ENCODE results near the gene DPH7.
"Not testable (repeated sequence)": the region's sequence is repeated elsewhere in the genome, so short reads cannot be mapped to it uniquely, and the experiment has no call there.

The DPH7 gene

DNA sequence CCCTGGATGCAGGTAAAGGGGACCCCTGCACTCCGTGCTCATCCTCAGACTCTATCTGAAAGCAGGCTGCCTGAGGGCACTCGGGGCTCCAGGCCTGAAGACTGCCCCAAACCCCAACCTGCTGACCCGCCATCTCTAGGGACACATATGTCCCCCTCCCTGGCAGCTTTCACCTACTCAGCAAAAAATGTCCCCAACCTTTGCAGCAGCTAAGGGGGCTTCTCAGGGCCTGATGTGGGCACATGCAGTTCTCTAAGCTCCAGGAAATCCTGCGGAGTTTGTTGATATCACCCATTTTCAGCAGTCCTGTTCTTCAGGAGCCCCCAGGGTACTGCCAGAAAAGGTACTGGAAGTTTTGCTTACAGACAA, 2.2 kb upstream of the DPH7 start:
- no peak for DNase-seq (ENCODE audit: low read depth in 2 of 2)

DNA sequence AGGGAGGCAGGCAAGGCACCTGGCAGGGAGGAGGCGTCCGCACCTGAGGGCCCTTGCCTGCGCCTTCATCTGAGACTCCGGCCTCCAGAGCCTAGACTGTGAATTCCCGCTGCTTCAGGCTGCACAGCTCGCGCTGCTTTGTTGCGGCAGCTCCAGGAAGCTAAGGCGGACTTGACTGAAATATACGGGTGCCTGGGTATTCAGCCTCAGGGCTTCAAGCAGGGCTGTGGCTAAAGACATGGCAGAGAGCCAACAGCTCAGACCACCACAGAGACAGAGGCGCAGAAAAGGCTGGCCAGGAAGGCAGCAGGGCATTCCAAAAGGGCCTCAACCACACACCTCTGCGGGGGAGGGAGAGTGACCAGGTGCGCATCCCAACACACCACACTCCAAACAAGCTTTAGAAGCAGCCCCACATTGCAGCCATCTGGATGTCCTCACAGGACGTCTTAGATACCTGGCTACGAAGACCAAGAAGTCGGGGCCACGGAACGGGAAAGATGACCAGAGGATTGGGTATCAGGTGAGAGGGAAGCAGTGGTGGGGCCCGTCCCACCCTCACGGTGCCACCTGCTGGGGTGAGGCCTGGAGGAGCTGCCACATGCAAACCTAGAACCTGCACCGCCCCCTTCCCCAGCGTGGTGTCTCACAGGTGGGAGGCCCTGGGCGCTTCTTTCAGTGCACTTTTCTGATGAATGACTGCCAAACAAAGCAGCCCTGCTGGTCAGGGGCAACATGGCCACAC, 1.7 kb upstream of the DPH7 start:
- DNase-seq (ENCODE audit: low read depth in 2 of 2), result no peak

DNA sequence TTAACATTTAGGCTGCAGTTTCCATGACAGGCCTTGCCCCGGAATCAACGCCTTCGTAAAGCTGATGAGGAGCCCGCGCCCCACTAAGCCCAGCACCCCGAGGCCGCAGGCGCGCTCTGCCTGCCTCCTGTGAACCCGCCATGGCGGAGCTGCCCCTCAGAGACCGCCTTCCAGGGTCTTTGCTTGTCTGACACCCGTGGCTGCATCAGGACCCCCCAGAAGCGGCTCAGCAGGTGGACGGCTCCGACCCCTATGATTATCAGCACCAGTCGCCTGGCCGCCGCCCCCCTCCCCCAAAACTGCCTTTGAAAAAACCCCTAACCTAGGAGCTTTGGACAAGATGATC, 507 bp upstream of the DPH7 start:
- no peak for DNase-seq (ENCODE audit: low read depth in 2 of 2)

DNA sequence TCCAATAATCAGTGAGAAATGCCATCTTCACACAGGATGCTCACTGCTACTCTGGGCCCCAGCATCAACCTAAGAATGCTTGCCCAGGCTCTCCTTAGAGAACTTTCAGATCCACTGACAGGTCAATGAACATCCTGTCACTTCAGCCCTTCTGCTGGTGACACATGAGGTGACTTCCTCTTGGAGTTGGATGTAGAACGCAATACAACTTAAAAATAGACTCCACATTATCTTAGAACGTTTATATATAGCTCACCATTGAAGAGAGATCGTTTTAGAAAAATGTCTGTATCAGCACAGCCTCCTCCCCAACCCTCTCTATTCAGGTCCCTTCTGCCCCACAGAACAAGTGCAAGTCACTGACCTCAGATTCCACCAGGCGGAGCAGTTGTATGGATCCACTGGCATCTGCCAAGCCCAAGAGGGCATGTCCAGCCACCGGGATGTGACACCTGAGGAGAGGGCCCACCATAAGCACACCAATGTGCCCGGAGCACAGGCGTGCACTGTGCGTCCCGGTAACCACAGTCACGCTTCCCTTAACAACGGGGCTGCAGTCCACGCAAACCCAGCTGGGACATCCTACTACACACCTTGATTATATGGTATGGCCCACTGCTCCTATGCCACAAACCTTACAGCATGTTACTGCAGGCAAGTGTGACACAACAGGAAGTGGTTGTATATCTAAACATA, 2.9 kb downstream of the DPH7 start:
- no peak for DNase-seq (ENCODE audit: low read depth in 2 of 2)

DNA sequence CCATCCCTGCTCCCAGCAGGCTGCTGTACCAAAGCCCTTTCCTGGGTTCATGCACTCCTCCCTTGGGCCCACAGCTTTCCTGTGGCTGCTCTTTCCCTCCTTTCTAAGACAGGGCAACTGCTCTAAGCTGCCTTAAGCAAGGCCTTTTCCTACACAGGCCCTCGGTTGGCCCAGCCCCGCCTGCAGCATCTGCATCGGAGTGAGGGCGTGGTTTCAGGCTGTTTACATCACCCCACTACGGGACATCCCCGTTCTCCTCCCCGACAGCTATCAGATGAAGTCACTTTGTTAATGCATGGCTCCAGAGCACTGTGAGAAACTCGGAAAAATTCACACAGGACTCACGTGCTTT, 3.4 kb downstream of the DPH7 start:
- DNase-seq (ENCODE audit: low read depth in 2 of 2), result no peak

DNA sequence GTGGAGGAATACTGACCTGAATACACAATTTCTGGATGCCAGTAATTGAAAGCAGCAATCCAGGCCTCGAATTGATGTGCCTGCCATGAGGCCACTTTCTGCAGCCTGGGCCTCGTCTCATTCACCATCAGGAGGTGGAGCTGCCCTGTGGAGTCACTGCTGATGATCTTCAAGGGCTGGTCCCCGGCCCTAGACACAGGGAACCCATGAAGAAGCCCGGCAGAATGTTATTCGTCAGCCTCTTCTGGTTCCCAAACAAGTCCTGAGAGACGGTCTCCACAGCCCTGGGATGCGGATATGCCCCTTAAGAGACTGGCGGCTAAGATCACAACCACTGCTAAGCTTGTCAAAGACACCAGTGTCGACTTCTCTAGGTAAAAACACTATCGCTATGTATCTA, 4.5 kb downstream of the DPH7 start:
- no peak for DNase-seq (ENCODE audit: low read depth in 2 of 2)

DNA sequence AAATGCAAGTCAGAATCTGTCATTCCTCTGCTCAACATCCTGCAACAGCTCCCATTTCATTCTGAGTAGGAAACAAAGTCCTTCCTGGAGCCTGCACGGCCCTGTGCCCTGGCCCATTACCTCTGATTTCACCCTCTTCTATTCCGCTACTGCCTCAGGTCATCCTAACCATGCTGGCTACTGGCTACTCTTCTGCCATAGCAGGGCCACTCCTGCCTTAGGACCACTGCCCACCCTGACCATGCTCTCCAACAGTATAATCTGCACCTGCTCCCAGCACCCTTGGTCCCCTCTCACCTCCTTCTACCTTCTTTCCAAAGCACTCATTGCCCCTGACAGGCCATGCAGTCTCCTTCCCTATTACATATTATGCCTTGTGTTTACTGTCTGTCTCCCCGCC, 8.2 kb downstream of the DPH7 start:
- DNase-seq (ENCODE audit: low read depth in 2 of 2), result no peak

DNA sequence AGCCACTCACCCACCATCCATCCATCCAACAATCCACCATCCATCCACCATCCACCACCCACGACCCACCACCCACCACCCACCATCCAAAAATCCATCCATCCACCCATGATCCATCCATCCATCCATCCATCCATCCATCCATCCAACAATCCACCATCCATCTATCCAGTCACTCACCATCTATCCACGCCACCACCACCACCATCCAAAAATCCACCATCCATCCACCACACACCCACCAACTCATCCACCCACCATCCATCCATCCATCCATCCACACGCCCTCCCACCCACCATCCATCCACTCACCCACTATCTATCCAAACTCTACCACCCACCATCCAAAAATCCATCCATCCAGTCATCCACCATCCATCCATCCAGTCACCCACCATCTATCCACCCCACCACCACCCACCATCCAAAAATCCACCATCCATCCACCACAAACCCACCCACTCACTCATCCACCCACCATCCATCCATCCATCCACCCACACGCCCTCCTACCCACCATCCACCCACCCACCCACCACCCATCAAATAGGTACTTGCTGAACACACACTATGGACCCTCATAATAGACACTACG, 9.0 kb downstream of the DPH7 start:
- DNase-seq (ENCODE audit: low read depth in 2 of 2), result no peak

DNA sequence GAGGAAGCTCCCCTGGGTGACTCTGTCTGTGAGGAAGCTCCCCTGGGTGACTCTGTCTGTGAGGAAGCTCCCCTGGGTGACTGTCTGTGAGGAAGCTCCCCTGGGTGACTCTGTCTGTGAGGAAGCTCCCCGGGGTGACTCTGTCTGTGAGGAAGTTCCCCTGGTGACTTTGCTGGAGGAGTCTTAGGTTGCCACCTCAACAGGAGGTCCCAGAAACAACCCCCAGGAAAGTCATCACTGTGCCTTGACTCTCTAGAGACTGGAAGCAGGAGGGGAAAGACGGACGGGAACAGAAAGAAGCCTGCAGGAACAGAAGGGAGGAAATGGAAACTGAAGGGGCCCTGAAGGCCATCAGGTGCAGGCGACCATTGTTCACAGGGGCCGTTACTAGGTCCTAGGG, 10.3 kb downstream of the DPH7 start:
- not testable (repeated sequence) for DNase-seq (ENCODE audit: low read depth in 2 of 2)

DNA sequence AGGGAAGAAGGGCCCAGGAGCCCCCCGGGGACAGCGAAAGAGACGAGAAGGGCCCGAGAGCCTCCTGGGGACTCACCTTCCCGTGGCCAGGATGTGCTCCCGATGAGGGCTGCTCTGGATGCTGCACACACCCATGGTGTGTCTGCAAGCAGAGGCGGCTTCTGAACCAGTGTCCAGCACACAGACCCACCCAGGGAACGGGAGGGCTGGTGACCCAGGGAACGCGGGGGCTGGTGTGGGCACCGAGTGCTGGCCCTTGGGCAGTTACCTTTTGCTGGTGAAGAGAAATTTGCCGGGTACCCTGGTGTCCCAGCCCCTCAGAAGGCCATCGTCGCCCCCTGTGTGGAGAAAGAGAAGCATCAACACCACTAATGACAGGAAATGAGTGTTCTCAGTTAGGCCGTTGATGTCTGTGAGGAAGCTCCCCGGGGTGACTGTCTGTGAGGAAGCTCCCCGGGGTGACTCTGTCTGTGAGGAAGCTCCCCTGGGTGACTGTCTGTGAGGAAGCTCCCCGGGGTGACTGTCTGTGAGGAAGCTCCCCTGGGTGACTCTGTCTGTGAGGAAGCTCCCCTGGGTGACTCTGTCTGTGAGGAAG, 13.8 kb downstream of the DPH7 start:
- no peak for DNase-seq (ENCODE audit: low read depth in 2 of 2)

DNA sequence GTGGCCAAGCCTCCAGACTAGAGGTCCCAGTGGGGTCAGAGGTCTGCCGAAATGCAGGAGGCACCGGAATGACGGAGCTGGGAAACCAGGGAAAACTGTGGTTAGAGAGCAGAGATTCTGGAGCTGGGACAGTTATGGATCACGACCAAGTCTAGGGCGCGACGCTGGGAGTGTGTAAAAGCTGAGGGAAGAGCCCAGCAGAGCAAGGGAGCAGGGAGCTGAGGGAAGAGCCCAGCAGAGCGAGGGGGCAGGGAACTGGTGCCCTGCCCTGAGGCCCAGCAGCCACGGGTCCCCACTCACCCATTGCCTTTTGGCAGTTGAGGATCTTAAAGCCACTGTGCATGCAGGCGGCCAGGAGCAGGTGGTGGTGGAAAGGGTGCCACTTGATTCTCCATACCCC, 14.6 kb downstream of the DPH7 start:
- DNase-seq (ENCODE audit: low read depth in 2 of 2), result no peak

DNA sequence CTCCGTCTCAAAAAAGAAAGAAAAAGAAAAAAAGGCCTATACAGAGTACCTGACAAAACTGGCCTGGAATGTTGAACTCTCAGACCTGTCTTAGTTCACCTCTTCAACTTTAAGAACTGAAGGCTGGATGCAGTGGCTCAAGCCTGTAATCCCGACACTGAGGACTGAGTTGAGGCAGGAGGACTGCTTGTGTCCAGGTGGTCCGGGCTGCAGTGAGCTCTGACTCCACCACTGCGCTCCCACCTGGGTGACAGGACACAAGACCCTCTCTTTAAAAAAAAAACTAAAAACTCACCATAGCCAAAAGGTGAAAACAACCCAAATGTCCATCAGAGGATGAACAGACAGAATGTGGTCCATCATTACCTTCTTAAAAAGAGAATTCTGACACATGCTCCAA, 20.6 kb downstream of the DPH7 start:
- DNase-seq (ENCODE audit: low read depth in 2 of 2), result no peak

DNA sequence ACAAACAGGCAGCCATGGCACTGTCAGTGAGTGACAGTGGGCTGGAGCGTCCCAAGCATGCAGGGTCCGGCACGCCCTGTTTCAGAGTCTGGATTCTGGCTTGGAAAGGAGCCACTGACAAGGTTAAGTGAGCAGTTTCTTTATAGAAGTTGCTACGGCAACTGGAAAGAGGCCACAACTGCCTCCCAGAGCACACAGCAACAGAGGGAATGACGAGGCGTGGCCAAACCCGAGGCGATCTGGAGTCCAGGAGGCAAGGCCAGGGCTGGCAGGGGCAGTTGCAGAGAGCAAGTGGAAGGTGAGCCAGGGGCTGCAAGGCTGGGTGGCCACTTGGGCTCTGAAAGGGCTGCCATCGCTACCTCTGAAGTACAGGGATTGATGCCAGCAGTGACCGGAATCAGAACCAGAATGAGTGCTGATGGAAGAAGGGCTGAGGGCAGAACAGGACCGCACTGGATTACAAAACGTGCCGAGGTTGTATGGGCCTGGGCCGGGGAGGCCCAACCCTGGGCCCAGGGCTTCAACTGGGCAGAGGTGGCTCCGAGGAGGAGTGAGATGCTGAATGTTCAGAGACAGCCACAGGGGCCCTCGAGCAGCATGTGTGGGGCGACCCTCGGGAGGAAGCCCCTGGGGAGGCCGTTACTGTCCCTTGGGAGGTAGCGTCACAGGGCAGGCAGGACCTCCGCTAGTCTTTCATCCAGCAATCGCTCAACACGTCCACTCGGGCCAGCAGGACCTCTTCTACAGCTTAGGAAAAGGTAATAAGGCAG, 22.5 kb downstream of the DPH7 start:
- DNase-seq (ENCODE audit: low read depth in 2 of 2), result no peak

DNA sequence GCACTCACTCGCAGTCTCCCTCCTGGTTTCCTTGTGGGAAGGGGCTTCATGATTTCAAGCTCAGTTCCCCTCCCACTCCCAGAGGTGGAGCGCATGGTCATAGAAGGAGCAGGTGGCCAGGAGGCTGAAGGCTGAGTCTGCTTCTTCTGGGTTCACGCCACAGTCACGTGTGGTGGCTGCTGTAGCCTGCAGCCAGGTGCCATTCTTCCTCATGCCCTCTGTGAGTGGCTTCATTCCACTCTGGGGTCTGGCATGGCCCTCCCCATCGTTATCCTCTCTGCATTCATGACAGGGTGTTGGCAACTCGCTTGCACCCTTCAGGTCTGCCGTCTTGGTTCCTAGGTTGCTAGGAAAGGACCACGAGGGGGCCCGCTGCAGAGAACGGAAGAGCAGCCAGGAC, 23.5 kb downstream of the DPH7 start:
- no peak for DNase-seq (ENCODE audit: low read depth in 2 of 2)

DNA sequence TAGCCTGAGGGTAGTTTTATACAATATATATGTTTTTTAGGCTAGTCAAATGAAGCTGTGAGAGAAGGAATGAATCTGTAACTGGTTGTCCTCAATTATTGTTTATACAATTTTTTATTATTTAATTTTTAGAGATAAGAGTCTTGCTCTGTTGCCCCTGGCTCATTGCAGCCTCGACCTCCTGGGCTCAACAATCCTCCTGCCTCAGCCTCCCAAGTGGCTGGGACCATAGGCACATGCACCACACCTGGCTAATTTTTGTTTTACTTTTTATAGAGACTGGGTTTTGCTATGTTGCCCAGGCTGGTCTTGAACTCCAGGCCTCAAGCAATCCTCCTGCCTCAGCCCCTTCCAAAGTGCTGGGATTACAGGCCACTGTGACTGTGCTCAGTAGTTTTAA, 24.4 kb downstream of the DPH7 start:
- no peak for DNase-seq (ENCODE audit: low read depth in 2 of 2)

DNA sequence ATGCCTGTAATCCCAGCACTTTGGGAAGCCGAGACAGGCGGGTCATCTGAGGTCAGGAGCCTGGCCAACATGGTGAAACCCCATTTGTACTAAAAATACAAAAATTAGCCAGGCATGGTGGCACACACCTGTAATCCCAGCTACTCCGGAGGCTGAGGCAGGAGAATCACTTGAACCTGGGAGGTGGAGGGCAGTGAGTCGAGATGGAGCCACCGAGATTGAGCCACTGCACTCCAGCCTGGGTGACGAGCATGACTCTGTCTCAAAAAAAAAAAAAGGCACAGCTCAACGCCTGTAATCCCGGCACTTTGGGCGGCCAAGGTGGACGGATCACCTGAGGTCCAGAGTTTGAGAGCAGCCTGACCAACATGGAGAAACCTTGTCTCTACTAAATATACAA, 25.1 kb downstream of the DPH7 start:
- not testable (repeated sequence) for DNase-seq (ENCODE audit: low read depth in 2 of 2)

DNA sequence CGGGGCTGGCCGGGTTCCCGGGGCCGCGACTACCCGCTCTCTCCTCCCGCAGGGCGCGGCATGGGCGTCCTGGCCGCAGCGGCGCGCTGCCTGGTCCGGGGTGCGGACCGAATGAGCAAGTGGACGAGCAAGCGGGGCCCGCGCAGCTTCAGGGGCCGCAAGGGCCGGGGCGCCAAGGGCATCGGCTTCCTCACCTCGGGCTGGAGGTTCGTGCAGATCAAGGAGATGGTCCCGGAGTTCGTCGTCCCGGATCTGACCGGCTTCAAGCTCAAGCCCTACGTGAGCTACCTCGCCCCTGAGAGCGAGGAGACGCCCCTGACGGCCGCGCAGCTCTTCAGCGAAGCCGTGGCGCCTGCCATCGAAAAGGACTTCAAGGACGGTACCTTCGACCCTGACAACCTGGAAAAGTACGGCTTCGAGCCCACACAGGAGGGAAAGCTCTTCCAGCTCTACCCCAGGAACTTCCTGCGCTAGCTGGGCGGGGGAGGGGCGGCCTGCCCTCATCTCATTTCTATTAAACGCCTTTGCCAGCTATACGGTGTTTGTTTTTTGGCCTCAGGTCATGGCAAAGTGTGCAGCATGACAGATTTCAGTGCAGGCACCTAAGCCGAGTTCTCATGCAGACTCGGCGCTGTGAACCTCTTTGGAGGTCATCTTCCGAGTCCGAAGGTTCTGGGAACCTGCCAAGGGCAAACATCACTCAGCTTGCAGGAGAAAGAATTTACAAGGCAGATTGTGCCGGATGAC, 26.5 kb downstream of the DPH7 start:
- DNase-seq (ENCODE audit: low read depth in 2 of 2), result no peak

DNA sequence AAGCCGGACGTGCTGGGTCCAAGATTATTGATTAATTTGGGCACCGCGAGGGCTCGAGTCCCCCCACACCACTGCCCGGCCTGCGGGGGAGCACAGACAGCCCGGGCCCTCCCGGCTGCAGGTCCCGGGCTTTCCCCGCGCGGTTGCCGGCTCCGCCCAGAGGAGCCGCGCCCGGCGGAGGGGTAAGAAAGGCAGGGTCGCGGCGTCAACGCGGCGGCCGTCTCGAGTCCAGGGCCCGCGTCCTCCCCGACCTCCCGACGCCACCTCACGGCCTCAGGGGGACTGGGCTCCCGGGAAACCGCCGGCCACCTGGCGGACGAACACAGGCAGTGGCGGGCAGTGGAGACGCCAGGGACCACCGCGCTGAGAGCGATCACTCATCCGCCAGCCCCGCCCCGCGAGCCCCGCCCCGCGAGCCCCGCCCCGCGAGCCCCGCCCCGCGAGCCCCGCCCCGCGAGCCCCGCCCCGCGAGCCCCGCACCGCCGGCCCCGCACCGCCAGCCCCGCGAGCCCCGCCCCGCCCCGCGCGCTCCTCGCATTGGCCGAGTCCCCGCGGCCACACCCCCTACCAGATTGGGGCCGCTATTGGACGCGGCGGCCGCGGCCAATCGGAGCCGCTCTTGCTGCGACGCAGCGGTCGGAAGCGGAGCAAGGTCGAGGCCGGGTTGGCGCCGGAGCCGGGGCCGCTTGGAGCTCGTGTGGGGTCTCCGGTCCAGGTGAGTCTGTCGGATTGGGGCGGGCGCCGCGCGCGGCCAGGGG, 27.3 kb downstream of the DPH7 start, which contains the start of gene MRPL41:
MRPL41 (plus strand) TSS at position 616 of the 758 bp plus-strand sequence. CDS start 203 bp downstream, outside the sequence.
- DNase-seq (ENCODE audit: low read depth in 2 of 2), result peak; percentile 60 to 83

DNA sequence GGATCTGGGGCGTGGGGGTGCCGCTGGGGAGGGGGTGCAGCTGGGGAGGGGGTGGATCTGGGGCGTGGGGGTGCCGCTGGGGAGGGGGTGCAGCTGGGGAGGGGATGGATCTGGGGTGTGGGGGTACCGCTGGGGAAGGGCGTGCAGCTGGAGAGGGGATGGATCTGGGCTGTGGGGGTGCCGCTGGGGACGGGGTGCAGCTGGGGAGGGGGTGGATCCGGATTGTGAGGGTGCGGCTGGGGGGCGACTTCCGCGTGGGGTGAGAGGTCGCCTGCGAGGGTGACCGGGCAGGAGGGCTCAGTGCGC, 27.8 kb downstream of the DPH7 start:
- DNase-seq (ENCODE audit: low read depth in 2 of 2), result not testable (repeated sequence)

DNA sequence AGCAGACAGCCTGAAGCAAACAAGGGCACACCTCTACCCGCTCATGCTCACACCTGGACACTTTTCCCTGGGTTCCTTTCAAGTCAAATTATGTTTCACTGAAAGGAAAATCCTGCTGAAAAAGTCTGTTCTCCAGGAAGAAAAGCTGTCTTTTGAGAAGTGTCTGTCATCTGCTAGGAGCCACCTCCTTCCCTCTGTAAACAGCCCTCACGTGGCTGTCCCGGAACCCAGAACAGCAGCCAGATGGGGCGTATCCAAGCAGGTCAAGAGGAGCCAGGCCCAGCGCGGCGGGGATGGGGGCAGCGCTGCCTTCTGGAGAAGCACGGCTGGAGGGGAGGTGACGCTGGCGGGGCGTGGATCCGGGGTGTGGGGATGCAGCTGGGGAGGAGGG, 28.5 kb downstream of the DPH7 start, which contains the start of gene PNPLA7:
PNPLA7 (minus strand) TSS at position 172 of the 391 bp plus-strand sequence. CDS start 205 bp downstream, outside the sequence.
- no peak for DNase-seq (ENCODE audit: low read depth in 2 of 2)

All from stimulated activated CD8-positive, alpha-beta memory T cell treated with anti-CD3 and anti-CD28 coated beads, Interleukin-7, amount 100 ng/mL, for 4 hours (primary cell).